SK-N-SH (cell line): ENCODE measurements around the gene ENOX1.

Experiments
- EZH2phosphoT487 ChIP-seq: fragments of 200-600 bp; sonication (generic); IDR thresholded peaks from 2 replicates; pipeline ENCODE4 v1.6.1; 2017; ENCODE audit warnings: low read depth, mixed run types, mild to moderate bottlenecking, antibody characterized with exemption, moderate library complexity, borderline replicate concordance
- GABPA ChIP-seq: IDR thresholded peaks from 2 replicates; pipeline ENCODE4 v1.4.0; 2012; ENCODE audit warnings: low read depth, mild to moderate bottlenecking
- RXRA ChIP-seq: IDR thresholded peaks from 2 replicates; pipeline ENCODE4 v1.4.0; 2012; ENCODE audit warnings: low read depth, mild to moderate bottlenecking, borderline replicate concordance
- SIN3A ChIP-seq: IDR thresholded peaks from 2 replicates; pipeline ENCODE4 v1.6.1; 2012; ENCODE audit warnings: low read depth, mild to moderate bottlenecking, low read length, moderate library complexity, borderline replicate concordance

DNA sequence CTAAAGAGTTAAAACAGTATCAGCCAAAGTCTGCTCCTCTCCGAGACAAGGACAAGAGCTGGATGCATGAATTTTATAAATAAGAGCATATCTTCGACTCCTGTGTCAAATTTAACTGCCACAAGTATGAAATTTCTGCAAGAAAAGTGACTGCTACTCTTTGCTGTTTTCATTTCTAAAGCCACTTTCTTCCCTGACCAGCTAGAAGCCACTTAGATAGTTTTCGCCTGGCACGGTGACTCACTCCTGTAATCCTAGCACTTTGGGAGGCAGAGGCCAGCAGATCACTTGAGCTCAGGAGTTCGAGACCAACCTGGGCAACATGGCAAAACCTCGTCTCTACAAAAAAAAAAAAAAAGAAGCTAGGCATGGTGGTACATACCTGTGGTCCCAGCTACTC, 61.3 kb downstream of the ENOX1 start:
- TF ChIP-seq GABPA (no peak), EZH2phosphoT487 (no peak), SIN3A (no peak), RXRA (no peak)
